Suprapubic skin (tissue), 4 donors: ENCODE data around the gene TMEM131. TPM values are rescaled to one million over a fixed set of nuclear protein-coding genes. Genes with fewer than 3 reads are reported as not detected.
"Not testable (repeated sequence)": the region's sequence is repeated elsewhere in the genome, so short reads cannot be mapped to it uniquely, and the experiment has no call there.

Experiments used
- DNase-seq, 2 donors: peaks; one replicate each; pipeline ENCODE4 v3.0.0-alpha.2; 2019; ENCODE audit warnings: low spot score in 2 of 2
- H3K27ac ChIP-seq: fragments of 200-600 bp; sonication (generic); one replicate; pipeline ENCODE4 v1.5.1; 2019
- H3K27me3 ChIP-seq: fragments of 200-600 bp; sonication (generic); one replicate; pipeline ENCODE4 v1.5.1; 2019
- H3K36me3 ChIP-seq: fragments of 200-600 bp; sonication (generic); one replicate; pipeline ENCODE4 v1.5.1; 2019
- H3K4me1 ChIP-seq: fragments of 200-600 bp; sonication (generic); one replicate; pipeline ENCODE4 v1.5.1; 2019
- H3K4me3 ChIP-seq: fragments of 200-600 bp; sonication (generic); one replicate; pipeline ENCODE4 v1.5.1; 2019; ENCODE audit warnings: mild to moderate bottlenecking
- H3K9me3 ChIP-seq: fragments of 200-600 bp; sonication (generic); one replicate; pipeline ENCODE4 v1.5.1; 2019
- EP300 ChIP-seq: sonication (generic); formaldehyde crosslinking; IDR thresholded peaks from one replicate; pipeline ENCODE4 v1.6.1; 2017; ENCODE audit warnings: antibody characterized with exemption
- POLR2A ChIP-seq, 2 donors: fragments of 450-650 bp; IDR thresholded peaks; one replicate each; pipeline ENCODE4 v1.6.1; 2017; ENCODE audit warnings: antibody characterized with exemption in 2 of 2, mild to moderate bottlenecking in 2 of 2, moderate library complexity in 2 of 2
- POLR2AphosphoS5 ChIP-seq, 3 donors: sonication (generic); formaldehyde crosslinking; IDR thresholded peaks; one replicate each; pipeline ENCODE4 v1.6.1; 2017; ENCODE audit warnings: antibody characterized with exemption in 3 of 3
- WGBS: methylation state at CpG from one replicate; pipeline ENCODE4 v1.1.5; 2018; 5-methylcytosine and 5-hydroxymethylcytosine counted together
- total RNA-seq, 4 donors: library from RNA; depleted of rRNA; stranded (reverse); fragments of >200 nt; gene quantifications; one replicate each; pipeline ENCODE4 v1.1.0, GENCODE V29; 2016
- TF ChIP-seq, protein P1 (sequence below), 2 donors: fragments of 200-600 bp in 1 of 2; fragments of 450-650 bp in 1 of 2; sonication (generic) in 1 of 2; IDR thresholded peaks; one replicate each; pipeline ENCODE4 v1.5.1; 2016 to 2019; ENCODE audit warnings: antibody characterized with exemption in 2 of 2, mild to moderate bottlenecking in 1 of 2, moderate library complexity in 1 of 2

The TMEM131 gene
- total RNA-seq, 4 donors from 2014 or later = 39.7 to 117 (median 42.5) TPM

DNA sequence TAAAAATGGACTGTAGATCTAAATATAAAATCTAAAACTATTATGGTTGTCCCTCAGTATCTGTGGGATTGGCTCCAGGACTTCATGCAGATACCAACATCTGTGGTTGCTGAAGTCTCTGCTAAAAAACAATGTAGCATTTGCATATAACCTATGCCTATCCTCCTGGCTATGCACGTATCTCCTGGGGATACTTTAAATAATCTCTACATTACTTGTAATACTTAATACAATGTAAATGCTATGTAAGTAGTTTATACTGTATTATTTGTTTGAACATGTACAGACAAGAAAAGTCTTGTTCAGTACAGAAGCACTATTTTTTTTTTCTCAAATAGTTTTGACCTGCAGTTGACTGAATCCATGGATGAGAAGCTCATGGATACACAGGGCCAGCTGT, 147.4 kb downstream of the TMEM131 start:
- no peak overlapping the region for H3K4me3 ChIP-seq
- H3K27ac ChIP-seq = no peak overlapping the region
- H3K36me3 ChIP-seq = no peaks in the 10 kb centered on the region
- H3K9me3 ChIP-seq = no peaks in the 10 kb centered on the region
- TF ChIP-seq EP300 (no peak), POLR2AphosphoS5 (IDR thresholded peaks at IDR 0.05) (no peak), POLR2A (IDR thresholded peaks at IDR 0.05) (no peak)
- TF ChIP-seq, protein P1, sequence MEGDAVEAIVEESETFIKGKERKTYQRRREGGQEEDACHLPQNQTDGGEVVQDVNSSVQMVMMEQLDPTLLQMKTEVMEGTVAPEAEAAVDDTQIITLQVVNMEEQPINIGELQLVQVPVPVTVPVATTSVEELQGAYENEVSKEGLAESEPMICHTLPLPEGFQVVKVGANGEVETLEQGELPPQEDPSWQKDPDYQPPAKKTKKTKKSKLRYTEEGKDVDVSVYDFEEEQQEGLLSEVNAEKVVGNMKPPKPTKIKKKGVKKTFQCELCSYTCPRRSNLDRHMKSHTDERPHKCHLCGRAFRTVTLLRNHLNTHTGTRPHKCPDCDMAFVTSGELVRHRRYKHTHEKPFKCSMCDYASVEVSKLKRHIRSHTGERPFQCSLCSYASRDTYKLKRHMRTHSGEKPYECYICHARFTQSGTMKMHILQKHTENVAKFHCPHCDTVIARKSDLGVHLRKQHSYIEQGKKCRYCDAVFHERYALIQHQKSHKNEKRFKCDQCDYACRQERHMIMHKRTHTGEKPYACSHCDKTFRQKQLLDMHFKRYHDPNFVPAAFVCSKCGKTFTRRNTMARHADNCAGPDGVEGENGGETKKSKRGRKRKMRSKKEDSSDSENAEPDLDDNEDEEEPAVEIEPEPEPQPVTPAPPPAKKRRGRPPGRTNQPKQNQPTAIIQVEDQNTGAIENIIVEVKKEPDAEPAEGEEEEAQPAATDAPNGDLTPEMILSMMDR (IDR thresholded peaks at IDR 0.05) = no peak
- DNase-seq = no peak
- H3K4me1 ChIP-seq = peaks cover 4% of the 10 kb centered on the region
- WGBS = 68% methylated on average over 1 of the region's 1 CpG
- no peaks in the 10 kb centered on the region for H3K27me3 ChIP-seq

DNA sequence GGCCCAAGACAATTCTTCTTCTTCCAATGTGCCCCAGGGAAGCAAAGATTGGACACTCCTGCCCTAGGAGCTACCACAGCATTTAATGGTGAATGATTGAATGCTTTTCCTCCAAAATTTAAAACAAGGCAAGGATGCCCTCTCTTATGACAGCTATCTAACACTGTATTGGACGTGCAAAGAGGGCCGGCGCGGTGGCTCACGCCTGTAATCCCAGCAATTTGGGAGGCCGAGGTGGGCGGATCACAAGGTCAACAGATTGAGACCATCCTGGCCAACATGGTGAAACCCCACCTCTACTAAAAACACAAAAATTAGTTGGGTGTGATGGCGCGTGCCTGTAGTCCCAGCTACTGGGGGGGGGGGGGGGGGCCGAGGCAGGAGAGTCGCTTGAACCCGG, 149.0 kb downstream of the TMEM131 start:
- 98% methylated on average over 12 of the region's 12 CpGs for WGBS
- H3K4me1 ChIP-seq, H3K36me3 ChIP-seq, H3K9me3 ChIP-seq, DNase-seq, H3K27ac ChIP-seq, H3K27me3 ChIP-seq, H3K4me3 ChIP-seq: not testable (repeated sequence)

DNA sequence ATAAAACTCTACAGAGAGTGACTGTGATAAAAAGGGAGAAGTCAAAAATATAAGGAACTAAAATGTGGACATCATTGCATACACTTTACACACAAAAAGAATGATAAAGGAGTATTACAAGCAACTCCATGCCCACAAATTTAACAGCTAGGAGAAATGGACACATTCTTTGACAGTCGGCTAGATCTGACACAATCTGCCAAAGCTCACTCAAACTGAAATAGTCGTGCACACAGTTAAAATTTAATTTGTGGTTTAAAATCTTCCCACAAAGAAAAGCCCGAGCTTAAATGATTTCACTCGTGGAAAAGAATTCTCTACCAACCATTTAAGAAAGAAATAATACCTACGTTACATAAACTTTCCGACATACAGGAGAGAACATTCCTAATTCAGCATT, 149.9 kb downstream of the TMEM131 start:
- 86% methylated on average over 6 of the region's 6 CpGs for WGBS
- DNase-seq = no peak
- Histone ChIP-seq H3K4me3 (no peak overlapping the region), H3K36me3 (peaks cover 10% of the 10 kb centered on the region), H3K9me3 (no peaks in the 10 kb centered on the region), H3K4me1 (peaks cover 4% of the 10 kb centered on the region), H3K27ac (no peak overlapping the region), H3K27me3 (no peaks in the 10 kb centered on the region)
- no peak for TF ChIP-seq POLR2A (IDR thresholded peaks at IDR 0.05)

DNA sequence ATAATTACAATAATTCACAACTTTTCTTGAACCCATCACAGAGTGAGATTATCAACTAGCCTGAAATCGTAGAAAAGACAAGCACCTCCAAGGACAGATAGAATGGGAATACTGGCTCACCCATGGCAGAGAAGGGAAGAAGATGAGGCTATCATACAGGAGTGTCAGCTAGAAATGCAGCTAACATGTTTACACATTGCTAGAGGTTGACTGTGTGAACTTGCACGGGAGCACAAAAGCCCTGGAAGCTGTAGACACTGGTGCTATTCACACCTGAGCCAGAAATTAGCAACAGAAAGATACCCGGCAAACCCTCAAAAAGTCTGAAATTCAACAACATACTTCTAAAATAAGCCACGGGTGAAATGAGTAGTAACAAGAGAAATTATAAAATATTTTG, 150.6 kb downstream of the TMEM131 start:
- Histone ChIP-seq H3K36me3 (peaks cover 17% of the 10 kb centered on the region), H3K4me3 (no peak overlapping the region), H3K9me3 (no peaks in the 10 kb centered on the region), H3K27ac (no peak overlapping the region), H3K4me1 (peaks cover 4% of the 10 kb centered on the region), H3K27me3 (no peaks in the 10 kb centered on the region)
- TF ChIP-seq, protein P1 (IDR thresholded peaks at IDR 0.05) = no peak
- TF ChIP-seq EP300 = no peak
- no peak for TF ChIP-seq POLR2AphosphoS5 (IDR thresholded peaks at IDR 0.05)
- no peak for TF ChIP-seq POLR2A (IDR thresholded peaks at IDR 0.05)
- no peak for DNase-seq
- 89% methylated on average over 4 of the region's 4 CpGs for WGBS

DNA sequence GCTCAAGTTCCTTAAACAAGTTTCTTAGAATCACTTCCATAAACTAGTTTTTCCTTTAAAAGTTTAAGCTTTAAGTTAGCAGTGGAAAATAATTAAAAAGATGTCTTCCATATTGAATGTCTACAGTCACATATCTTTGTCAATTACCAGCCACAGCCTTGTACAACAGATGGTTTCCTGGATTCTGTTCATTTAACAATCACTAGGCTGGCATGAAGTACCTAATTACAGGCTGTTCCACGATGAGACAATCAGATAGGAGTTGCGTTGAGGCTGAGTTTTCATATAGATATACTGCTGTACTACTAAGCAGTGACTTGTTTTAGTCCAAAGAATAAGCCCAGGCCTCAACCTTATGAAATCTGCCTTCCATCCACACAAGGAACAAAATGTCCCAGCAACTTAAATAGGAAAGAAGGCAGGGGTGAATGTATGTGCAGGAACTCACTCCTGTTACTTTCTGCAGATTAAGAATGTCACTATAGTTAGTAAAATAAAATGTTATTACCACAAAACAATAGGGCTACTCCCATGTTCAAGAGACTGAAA, 151.4 kb downstream of the TMEM131 start:
- Histone ChIP-seq H3K9me3 (no peaks in the 10 kb centered on the region), H3K4me1 (peaks cover 4% of the 10 kb centered on the region), H3K36me3 (peaks cover 24% of the 10 kb centered on the region), H3K27me3 (no peaks in the 10 kb centered on the region), H3K27ac (no peak overlapping the region), H3K4me3 (no peak overlapping the region)
- WGBS = 28% methylated on average over 2 of the region's 2 CpGs
- no peak for DNase-seq
- TF ChIP-seq EP300 (no peak), POLR2A (IDR thresholded peaks at IDR 0.05) (no peak), POLR2AphosphoS5 (IDR thresholded peaks at IDR 0.05) (no peak)
- TF ChIP-seq, protein P1 (IDR thresholded peaks at IDR 0.05) = no peak

DNA sequence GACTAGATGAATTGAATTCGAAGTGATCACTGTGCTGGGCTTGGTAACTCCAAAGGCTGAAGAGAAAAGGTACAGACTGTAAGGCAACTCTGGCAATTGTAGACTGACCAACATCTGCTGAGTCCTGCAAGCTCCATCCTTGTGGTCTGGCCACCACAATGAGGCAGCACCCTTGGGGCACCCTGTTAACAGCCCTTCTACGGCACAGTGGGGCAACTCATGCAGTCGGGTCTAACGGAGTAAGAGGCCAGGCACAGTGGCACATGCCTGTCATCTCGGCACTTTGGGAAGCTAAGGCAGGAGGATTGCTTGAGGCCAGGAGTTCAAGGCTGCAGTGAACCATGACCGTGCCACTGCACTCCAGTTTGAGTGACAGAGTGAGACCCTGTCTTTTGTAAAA, 155.6 kb downstream of the TMEM131 start:
- H3K4me3 ChIP-seq = no peak overlapping the region
- DNase-seq = no peak
- TF ChIP-seq, protein P1 (IDR thresholded peaks at IDR 0.05) = no peak
- TF ChIP-seq EP300 = no peak
- no peaks in the 10 kb centered on the region for H3K9me3 ChIP-seq
- 80% methylated on average over 2 of the region's 6 CpGs for WGBS
- peaks cover 4% of the 10 kb centered on the region for H3K4me1 ChIP-seq
- H3K27ac ChIP-seq = no peak overlapping the region
- H3K27me3 ChIP-seq = no peaks in the 10 kb centered on the region
- peaks cover 24% of the 10 kb centered on the region for H3K36me3 ChIP-seq
